T1000 (cell line): ENCODE data around the gene NDRG4.
"Not testable (repeated sequence)": the region's sequence is repeated elsewhere in the genome, so short reads cannot be mapped to it uniquely, and the experiment has no call there.

Experiments
- DNase-seq: peaks from one replicate; lab custom pipeline; 2025; ENCODE audit warnings: mixed read lengths; lab: John Stamatoyannopoulos, UW

Gene NDRG4

DNA sequence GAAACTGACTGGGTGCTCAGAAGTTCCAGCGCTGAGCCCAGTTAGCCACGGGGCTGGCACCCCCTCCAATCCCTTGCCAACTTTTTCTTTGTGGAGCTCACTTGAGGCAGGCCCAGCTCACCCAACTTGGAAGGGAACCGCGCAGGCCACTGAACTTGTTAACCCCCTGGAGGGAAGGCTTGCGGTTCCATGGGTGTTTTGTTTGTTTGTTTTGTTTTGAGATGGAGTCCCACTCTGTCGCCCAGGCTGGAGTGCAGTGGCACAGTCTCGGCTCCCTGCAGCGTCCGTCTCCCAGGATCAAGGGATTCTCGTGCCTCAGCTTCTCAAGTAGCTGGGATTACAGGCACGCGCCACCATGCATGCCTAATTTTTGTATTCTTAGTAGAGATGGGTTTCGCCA lies 34.1 kb upstream of the NDRG4 start:
- no peak for DNase-seq

DNA sequence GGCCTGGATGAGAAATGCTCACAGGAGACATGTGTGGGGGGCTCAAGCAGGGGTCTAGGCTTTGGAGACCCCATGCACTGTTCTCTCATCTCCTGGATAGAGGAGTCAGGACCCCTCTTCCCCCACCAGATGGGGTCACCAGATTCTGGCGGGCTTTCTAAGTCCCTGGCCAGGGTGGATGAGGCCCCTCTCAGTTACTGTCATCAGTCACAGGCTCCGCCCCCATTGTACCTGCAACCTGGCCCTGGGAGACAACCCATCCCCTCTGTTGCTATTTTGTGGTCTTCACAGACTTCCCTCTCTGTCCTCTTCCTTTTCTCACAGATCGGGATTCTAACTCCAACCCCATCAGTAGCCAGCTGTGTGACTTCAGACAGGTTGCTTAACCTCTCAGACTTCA lies 33.5 kb upstream of the NDRG4 start:
- DNase-seq = no peak

DNA sequence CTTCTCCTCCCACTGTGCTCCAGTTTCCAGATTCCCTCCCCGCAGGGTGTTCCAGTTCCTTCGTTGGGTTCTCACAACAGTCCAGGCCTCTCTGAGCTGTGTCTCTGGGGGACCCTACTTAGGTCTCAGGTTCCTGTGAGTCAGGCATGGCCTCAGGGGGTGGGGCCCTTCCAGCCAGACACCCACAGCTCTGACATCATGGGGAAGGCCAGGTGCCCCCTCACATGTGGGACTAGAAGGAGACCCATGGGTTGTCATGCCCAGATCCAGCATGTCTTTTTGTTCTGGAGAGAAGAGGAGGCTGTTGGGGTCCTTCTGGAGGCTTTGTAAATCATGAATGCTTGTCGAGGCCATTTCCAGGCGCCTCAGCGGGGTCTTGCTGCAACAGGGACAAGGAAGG lies 32.0 kb upstream of the NDRG4 start:
- no peak for DNase-seq

DNA sequence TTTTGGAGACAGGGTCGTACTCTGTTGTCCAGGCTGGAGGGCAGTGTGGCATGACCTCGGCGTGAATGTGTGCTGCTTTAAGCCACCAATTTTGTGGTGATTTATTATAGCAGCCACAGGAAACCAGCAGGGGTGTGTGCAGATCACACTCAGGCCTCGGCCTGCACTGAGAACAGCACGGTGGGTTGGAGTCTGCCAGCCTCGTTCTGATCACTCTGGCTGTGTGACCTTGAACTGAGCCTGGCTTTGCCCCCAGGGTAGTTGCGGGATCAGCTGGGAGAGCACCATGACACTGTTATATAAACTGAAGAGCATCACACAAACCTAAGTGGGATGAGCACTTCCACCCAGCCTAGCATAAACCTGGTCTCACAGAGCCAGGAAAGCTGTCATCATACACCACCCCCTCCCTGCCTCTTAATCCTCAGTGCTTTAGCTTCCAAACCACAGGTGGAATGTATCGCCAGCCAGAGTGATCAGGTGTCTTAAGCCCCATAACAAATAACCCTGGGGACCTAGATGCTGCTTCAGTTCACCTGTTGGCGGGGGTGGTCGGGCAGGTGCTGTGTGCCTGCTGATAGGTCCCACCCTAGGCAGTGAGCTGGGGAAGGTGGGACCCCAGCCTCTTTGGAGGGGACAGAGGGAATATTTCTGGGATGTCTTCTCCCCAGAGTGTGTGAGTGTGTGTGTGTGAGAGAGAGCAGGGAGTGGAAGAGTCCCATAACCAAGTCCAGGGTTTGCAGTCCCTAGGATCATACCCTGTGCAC lies 28.6 kb upstream of the NDRG4 start:
- DNase-seq = no peak

DNA sequence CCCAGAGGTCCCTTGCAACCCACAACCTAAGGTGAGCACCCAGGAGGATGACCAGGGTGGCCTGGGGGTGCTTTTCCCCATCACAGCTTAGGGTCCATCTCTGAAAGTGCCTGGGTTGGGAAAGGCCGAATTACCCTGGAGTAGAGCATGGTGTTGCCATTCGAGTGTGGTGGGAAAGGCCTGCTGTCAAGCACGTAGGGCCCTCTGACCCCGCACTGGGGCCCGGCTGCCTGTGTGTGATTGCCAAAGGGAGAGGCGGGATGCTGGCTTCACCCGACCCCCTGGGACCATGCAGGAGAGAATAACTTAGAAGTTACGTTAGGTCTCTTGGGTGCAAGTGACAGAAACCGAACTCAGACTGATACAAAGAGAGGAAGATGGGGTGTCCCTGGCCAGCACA lies 27.7 kb upstream of the NDRG4 start:
- DNase-seq = no peak

DNA sequence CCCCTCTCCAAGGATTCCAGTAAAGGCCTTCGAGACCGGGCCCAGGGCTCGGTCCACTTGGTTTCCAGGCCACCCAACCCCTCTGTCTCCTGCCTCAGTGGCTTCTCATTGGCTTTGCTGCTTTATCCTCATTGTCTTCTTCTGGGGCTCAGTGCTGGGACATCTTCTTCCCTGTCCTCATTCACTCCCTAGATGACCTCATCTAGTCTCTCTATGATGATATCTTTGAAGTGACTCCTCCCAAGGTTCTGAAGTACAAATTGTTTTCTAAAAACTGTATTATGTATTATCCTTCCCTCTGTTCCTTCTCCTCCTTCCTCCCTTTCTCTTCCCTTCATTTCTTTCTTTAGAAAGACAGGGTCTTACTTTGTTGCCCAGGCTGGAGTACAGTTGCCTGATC lies 27.1 kb upstream of the NDRG4 start:
- no peak for DNase-seq

DNA sequence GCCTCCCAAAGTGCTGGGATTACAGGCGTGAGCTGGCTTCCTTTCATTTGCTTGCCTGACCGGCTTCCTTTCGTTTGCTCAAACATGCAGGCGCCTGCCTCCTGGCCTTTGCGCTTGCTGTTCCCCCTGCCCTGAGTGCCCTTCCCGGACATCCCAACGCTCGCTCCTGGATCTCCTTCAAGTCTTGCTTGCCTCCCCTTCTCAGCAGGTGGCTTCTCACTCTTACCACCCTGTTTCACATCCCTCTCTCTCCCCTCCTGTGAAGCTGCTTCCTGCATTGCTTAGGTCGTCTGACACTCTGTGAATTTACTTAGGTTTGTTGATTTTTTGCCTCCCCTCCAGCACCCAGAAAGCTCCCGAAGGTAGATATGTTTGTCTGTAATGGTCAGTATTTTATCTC lies 25.6 kb upstream of the NDRG4 start:
- no peak for DNase-seq

DNA sequence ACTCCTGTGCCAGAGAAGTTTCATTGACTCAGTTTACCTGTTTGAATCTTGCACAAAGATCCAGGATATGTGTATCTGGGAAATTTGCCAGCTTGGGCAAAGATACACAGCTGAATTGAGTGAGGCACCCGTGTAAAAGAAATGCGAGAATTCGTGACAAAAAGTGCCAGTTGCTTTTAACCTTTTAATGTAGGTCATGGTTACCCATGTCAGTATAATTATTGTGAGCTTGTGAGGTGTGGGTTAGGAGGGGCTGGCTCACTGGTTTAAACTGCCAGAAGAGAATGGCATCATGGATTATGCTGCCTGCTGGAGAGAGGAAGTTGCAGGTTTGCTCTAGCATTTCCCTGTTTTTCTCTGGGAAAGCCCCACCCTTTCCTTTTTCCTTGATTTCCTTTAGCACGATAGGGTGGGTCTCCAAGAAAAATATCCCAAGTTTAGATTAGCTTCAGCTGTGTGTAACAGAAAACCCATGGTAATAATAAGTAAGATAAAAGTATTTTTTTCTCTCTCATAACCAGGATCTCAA lies 24.8 kb upstream of the NDRG4 start:
- DNase-seq = no peak

DNA sequence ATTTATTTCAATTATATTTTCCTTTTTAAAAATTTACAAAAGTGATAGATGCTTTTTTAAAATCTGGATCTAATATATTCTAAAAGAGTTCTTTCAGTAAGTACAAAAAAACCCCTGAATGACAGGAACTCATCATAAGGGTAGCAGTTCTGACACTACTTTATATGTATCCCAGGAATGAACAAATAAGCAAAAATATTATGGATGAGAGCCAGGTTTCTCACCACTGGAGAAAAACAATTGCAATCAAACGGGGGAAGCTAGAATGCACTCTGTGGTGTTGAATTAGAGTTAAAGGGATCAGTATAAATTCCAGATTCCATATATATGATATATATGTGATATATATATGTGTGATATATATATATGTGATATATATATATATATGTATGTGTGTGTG lies 23.2 kb upstream of the NDRG4 start:
- DNase-seq = no peak

DNA sequence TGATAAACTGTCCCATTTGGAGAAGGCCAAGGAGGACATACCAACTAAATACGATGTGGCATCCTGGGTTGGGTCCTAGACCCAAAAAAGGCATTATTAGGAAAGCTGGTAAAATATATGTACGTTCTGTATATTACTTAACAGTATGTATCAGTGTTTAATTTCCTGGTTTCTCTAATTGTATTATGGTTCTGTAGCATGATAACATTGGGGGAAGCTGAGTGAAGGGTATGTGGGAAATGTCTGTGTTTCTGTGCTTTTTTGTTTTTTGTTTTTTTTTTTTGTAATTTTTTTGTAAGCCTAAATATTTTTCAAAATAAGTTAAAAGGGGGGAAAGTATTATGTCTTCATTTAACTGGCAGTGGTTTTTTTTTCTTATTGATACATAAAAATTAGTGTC lies 21.5 kb upstream of the NDRG4 start:
- DNase-seq = no peak

DNA sequence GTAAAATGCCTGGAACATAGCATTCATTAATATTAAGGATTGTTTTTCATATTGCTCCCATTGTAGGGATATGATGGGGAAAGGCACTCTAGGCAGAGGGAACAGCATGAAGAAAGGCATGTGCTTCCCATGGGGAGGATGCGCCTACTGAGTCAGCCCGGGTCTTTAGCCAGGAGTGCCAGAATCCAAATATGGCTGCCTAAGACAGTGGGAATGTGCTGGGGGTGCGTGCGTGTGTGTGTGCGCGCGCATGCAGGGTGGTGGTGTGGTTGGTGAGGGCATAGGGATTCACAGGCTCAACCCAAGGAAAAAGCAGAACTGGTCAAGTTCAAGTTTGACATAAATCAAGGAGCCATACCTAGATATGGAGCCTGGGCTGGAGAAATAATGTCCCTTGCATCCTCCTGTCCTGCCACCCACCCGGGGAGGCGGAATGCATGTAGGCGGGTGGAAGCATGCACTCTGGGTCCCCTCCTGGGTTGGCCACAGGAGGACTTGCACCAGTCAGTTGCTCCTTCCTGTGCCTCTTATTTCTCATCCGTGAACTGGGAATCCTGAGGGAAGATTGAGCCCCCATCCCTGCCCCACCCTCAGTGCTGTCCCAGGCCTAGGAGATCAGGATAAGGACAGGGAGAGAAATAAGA lies 18.6 kb upstream of the NDRG4 start:
- no peak for DNase-seq

DNA sequence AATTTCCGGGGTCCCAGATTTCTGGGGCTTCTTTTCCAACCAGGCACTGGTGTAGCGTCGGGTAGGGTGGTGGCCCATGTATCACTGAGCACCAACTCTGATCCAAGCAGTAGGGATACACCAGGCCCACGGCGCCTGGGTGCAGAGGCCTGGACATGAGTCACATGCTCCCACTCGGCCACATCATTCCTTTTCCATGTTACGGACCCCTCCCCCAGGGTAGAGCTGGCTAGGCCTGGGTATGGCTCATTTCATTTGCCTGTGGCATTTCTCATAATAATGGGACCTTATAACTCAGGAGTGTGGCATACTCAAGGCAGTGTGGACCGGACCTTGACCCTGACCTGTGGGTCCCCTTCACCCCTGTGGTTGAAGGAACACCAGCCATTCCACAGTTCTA lies 18.0 kb upstream of the NDRG4 start:
- no peak for DNase-seq

DNA sequence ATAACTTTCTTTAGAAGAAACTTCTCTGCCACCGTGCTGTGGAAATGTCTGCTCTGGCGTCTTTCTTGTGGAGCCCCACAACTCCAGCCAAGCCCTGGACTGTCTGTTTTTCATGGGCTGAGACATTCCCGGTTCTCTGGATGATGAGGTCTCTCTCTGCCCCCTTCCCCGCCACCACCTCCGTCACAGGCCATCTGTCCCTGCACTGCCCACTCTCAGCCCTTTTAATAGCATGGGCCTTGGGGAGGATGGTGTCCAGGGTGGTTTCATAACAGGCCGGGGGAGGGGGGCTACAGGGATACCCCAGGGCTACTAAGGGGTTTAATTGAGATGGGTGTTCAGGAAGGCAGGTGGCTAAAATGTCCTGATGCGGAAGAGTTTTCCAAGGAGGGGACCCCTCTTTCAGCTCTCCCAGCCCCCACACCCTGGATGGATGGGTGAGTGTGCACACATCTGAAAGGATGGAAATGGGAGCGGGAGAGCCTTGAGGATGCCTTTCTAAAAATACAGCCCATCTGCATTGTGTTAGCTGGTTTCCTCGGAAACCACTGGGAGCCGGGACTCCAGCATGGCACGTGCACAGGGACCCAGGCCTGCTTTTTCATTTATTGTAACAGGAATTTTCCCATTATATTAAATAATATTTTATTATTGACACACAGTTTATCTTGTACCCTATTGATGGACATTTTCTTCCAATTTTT lies 14.6 kb upstream of the NDRG4 start:
- no peak for DNase-seq

DNA sequence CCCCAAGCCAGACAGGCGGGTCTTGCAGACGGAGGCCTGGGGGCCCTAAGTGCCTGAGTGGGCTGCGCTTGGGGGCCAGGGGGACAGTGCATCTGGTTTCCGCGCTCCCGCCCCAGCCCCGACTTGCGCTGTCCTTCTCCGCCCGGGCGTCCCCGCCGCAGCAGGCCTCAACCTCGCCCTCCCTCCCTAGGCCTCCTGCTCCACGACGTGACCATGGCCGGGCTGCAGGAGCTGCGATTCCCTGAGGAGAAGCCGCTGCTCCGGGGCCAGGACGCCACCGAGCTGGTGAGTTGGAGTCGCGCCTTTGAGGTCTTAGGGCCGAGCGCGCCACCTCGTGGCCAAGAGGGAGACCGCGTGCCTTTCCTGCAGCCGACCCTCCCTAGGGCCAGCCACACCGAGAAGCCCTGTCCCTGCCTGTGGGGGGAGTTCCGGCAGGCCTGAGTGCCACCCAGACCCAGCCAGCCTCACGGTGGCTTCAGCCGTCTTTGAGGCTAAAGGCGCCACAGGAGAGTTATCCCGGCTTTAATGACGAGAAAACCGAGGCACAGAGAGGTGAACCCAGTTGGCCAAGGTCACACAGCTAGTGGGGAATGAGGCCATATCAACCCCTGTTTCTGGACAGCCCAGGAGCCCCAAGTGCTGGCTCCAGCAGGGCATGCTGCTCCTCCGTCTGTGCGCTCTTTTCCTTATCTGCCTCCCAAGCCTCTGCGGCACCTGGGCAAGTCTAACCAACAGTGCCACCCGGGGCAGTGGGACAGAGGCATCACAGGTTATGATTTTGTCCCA lies 12.2 kb upstream of the NDRG4 start:
- peak; percentile 31 for DNase-seq

DNA sequence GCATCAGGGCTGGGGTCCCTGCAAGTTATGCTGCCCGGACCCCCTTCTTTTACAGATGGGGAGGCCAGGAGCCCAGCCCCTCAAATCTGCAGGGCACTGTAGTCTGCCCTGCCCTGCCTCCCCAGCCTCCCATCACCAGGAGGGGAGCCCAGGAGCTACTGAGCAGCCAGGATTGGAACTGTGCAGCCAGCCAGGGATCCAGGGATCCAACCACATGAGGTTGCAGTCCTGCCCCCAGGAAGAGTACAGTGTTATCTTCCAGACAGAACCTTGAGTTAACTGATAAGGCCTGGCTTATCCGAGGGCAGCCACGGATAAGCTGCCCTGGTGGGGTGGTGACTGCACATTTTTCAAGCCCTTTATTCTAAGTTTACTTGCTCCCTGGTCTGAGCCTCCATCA lies 11.4 kb upstream of the NDRG4 start:
- no peak for DNase-seq

DNA sequence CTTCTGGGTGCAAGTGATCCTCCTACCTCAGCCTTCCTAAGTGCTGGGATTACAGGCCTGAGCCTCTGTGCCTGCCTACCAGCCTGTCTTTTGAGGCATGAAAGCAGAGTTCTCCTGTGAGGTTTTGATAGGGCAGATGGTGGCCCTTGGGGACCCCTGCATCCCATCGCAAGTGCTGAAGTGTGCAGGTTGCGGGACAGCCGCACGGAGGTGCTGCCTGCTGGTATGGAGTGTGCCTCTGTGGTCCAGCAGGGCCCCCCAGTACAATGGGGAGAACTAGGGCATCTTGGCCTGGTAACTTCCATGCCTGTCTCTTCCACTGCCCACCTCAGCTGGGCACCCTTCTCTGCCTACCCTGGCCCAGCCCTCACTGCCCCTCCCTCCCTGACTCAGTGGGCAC lies 9.9 kb upstream of the NDRG4 start:
- no peak for DNase-seq

DNA sequence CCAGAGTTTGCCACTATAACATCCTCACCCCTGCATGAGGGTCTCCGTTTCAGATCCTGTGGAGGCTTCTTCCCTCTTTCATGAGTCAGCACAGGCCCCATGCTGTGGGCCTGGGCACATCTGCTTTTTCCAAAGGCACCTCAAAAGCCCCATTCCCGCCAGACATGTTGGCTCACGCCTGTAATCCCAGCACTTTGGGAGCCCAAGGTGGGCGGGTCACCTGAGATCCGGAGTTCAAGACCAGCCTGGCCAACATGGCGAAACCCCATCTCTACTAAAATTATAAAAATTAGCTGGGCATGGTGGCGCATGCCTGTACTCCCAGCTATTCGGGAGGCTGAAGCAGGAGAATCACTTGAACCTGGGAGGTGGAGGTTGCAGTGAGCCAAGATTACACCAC lies 9.4 kb upstream of the NDRG4 start:
- DNase-seq = not testable (repeated sequence)

DNA sequence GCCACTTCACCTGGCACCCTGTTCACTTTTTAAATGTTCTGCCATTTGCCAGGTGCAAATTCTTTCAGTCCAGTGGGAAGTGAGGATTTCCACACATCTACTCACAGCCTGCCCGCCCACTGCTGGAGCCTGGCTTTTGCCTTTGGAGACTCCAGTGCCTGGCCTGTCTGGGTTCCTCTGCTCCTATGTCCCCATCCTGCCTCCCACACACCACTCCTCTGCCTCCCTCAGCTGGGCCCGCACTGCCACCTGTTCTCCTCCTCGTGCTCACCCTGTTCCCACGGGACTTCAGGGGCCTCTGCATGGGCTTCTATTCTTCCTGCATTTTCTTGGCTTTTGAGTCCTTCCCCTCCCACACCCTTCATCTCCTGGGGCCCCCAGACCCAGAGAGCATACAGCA lies 7.9 kb upstream of the NDRG4 start:
- no peak for DNase-seq

DNA sequence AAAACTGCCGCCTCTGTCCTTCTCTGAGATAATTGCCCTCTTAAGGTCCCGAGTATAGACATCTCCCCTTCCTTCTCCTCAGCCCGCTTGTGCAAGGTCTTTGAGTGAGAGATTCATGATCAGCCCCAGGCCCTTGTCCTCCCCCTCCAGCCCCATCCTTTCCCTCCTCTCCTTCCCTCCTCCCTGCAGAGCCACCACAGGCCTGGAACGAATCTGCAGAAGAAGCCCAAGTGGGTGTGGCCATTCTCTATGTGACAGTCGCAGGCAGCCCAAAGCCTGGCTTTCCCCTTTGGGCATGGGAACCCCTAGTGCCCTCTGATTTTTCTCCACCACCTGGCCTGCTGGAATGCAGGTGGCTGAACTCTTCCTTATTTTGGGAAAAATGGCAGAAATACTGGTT lies 7.2 kb upstream of the NDRG4 start:
- no peak for DNase-seq

DNA sequence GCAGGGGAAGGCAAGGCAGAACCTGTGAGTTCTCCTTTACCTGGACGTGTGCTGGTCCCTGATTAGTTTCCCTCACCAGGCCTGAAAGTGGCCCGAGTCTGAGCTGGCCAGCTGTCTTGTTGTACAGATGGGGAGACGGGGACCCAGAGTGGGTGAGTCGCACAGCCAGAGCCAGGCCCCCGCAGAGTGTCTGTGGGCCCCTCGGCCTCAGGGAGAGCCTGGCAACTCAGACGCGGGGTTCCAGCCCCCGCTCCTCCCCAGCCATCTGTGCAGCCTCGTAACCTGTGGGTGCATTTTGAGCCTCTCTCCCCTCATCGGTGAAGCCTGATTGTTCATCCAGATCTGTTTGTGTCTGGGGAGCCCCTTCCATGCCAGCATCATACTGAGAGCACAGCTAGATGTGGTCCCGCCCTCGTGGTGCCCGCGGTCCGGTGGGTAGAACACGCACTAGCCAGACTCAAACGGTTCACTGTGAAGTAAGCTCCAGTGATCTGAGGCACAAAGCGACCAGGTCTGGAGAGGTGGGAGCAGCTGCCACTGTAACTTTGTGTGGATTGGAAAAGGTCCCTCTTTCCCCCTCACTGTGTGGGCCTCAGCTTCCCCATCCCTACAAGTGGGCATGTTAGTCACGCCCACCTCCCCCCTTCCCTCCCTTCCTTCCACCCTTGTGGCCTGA lies 6.0 kb upstream of the NDRG4 start:
- no peak for DNase-seq

DNA sequence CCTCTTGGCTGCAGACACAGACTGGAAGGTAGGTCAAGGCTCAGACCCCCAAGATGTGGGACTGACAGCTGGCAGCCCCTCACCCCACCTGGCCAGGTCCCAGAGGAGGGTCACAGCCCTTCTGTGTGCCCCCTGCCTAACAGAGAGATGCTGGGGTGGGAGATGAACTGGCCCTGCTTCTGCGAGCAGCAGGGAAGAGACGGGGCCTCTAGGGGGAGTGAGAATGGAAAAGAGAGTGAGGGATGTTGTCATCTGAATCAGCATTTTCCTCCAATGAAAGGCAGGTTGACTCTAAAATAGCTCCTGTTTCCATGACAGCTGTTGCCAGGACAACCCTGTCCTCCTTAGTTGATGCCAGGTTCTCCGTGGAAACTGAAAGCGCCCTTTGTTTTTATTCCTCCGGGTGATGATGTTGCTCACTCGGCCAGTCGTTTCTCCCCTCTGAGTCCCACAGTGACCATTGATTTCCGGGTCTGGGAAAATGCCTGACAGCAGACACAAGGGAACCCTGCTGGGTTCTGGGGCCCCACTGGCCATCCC lies 4.9 kb upstream of the NDRG4 start:
- peak; percentile 68 for DNase-seq
